SU-DHL-6 (cell line): ENCODE data around the gene MINK1.

Experiments used
- EZH2phosphoT487 ChIP-seq: fragments of 200-600 bp; sonication (generic), shearing (Covaris generic); conservative IDR thresholded peaks from 2 replicates; pipeline ENCODE4 v1.6.1; 2018; ENCODE audit warnings: mild to moderate bottlenecking, antibody characterized with exemption, low read length, moderate library complexity, mixed read lengths
- TF ChIP-seq, protein P1 (sequence below): fragments of 200-600 bp; sonication (generic); IDR thresholded peaks from one replicate; pipeline ENCODE4 v1.5.1; 2017; ENCODE audit warnings: antibody characterized with exemption, mild to moderate bottlenecking, low read length, moderate library complexity; ENCODE audit not compliant: insufficient read depth, poor library complexity, severe bottlenecking

DNA sequence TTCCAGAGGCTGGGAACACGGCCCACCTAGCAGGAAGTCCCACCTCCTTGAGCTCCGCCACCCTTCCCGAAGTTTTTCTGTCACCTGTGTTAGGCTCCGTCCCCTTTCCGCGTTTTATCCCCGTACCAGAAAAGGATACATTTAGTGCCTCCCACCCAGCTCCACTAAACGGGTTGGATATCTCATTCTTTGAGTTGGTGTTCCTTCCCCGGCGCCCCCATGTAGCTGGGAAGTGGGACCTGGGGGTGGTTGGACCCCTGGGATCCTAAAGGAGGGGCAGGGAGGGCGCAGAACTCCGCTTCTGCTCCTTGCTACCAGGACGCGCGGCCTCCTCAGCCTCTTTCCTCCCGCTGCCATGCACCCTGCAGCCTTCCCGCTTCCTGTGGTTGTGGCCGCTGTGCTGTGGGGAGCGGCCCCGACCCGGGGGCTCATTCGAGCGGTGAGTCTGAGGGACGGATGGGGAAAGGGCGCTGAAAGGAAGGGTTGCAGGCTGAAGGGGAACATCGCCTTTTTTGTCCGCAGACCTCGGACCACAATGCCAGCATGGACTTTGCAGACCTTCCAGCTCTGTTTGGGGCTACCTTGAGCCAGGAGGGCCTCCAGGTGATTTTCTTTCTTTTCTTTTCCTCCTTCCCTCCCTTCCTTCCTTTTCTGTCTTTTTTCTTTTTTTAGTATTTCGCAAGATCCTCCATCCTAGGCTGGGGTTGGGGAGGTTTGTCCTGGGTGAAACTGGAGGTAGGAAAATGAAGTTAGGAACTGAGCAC lies 107.6 kb downstream of the MINK1 start:
- TF ChIP-seq, protein P1, sequence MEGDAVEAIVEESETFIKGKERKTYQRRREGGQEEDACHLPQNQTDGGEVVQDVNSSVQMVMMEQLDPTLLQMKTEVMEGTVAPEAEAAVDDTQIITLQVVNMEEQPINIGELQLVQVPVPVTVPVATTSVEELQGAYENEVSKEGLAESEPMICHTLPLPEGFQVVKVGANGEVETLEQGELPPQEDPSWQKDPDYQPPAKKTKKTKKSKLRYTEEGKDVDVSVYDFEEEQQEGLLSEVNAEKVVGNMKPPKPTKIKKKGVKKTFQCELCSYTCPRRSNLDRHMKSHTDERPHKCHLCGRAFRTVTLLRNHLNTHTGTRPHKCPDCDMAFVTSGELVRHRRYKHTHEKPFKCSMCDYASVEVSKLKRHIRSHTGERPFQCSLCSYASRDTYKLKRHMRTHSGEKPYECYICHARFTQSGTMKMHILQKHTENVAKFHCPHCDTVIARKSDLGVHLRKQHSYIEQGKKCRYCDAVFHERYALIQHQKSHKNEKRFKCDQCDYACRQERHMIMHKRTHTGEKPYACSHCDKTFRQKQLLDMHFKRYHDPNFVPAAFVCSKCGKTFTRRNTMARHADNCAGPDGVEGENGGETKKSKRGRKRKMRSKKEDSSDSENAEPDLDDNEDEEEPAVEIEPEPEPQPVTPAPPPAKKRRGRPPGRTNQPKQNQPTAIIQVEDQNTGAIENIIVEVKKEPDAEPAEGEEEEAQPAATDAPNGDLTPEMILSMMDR = no peak
- TF ChIP-seq EZH2phosphoT487 = no peak
